Smooth muscle cell (in vitro differentiated cells): ENCODE measurements around the gene PAK6. TPM values are rescaled to one million over a fixed set of nuclear protein-coding genes. Genes with fewer than 3 reads are reported as not detected.

Experiments
- DNase-seq: peaks from one replicate; lab custom pipeline; 2025; ENCODE audit not compliant: unreplicated experiment; lab: John Stamatoyannopoulos, UW
- H2AFZ ChIP-seq: fragments of 200-600 bp; sonication (generic); 2 replicates; pipeline ENCODE4 v1.6.0; 2016; ENCODE audit warnings: antibody characterized with exemption, low read depth, mild to moderate bottlenecking
- H3F3A ChIP-seq: fragments of 200-600 bp; sonication (generic); 2 replicates; pipeline ENCODE4 v1.6.0; 2017; ENCODE audit warnings: antibody characterized with exemption, low read depth
- H3K27ac ChIP-seq: fragments of 200-600 bp; sonication (generic); 2 replicates; pipeline ENCODE4 v1.5.1; 2016; ENCODE audit warnings: low read depth, mild to moderate bottlenecking
- H3K27me3 ChIP-seq: fragments of 200-600 bp; sonication (generic); 2 replicates; pipeline ENCODE4 v1.6.1; 2016; ENCODE audit warnings: low read depth, mild to moderate bottlenecking
- H3K36me3 ChIP-seq: fragments of 200-600 bp; sonication (generic); 2 replicates; pipeline ENCODE4 v1.5.1; 2016; ENCODE audit warnings: low read depth
- H3K4me1 ChIP-seq: fragments of 200-600 bp; sonication (generic); 2 replicates; pipeline ENCODE4 v1.5.1; 2016; ENCODE audit warnings: low read depth
- H3K4me2 ChIP-seq: fragments of 200-600 bp; sonication (generic); 2 replicates; pipeline ENCODE4 v1.6.0; 2016; ENCODE audit warnings: mild to moderate bottlenecking
- H3K4me3 ChIP-seq: fragments of 200-600 bp; sonication (generic); 2 replicates; pipeline ENCODE4 v1.5.1; 2016; ENCODE audit warnings: mild to moderate bottlenecking
- H3K79me2 ChIP-seq: fragments of 200-600 bp; sonication (generic); 2 replicates; pipeline ENCODE4 v1.6.0; 2016; ENCODE audit warnings: low read depth, mild to moderate bottlenecking
- H3K9ac ChIP-seq: fragments of 200-600 bp; sonication (generic); 2 replicates; pipeline ENCODE4 v1.6.0; 2016; ENCODE audit warnings: low read depth
- H3K9me3 ChIP-seq: fragments of 200-600 bp; sonication (generic); replicated peaks from 2 replicates; pipeline ENCODE4 v1.5.1; 2016; ENCODE audit warnings: low read depth
- H4K20me1 ChIP-seq: fragments of 200-600 bp; sonication (generic); 2 replicates; pipeline ENCODE4 v1.6.0; 2016; ENCODE audit warnings: low read depth
- WGBS: methylation state at CpG from one replicate; pipeline ENCODE4 v1.1.7; 2016; ENCODE audit warnings: low lambda C conversion rate; 5-methylcytosine and 5-hydroxymethylcytosine counted together
- polyA plus RNA-seq: library from polyadenylated mRNA; unstranded; fragments of >200 nt; fragmentation: Nextera tagmentation; extraction: Ambion mirVana; gene quantifications from 2 replicates; pipeline ENCODE4 v1.2.1, GENCODE V29; 2016
- total RNA-seq: library from RNA; depleted of rRNA; stranded (reverse); fragments of >200 nt; gene quantifications from 2 replicates; pipeline ENCODE4 v1.2.3, GENCODE V29; 2014
- TF ChIP-seq, protein P1 (sequence below): fragments of 200-600 bp; sonication (generic); IDR thresholded peaks from 2 replicates; pipeline ENCODE4 v1.5.1; 2017; ENCODE audit warnings: borderline replicate concordance, mild to moderate bottlenecking, antibody characterized with exemption; ENCODE audit not compliant: insufficient read depth, poor library complexity, severe bottlenecking

PAK6 gene
- total and polyA plus RNA-seq, 2 experiments from 2014 or later, result 0.29 to 1.6 TPM

DNA sequence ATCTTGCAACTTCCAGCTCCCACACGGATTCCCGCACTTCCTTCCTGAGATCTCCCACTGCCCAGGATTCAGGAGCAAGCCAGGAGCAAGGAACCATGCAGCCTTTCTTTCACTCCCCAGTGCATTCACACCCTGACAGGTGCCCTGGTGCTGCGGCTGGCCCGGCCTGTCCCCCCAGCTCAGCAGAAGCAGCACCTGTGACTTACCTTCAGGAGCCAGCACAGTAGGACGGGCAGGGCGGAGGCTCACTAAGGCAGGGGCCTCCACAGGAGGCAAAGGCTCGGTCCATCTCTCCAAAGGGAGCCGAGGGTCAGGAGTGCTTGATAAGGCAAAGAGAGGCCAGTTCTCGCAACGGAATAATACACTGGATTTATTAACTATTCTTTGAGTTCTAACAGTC lies 39.2 kb downstream of the PAK6 start:
- Histone ChIP-seq H3K27me3 (peaks cover 49% of the 10 kb centered on the region), H3K79me2 (no peaks in the 10 kb centered on the region)
- 83% methylated on average over 10 of the region's 10 CpGs for WGBS

GRCh38 chr15:40279437-40280141 lies 40.7 kb downstream of the PAK6 start:
- Histone ChIP-seq H3K9ac (no peak overlapping the region), H3K9me3 (no peaks in the 10 kb centered on the region), H3K79me2 (no peaks in the 10 kb centered on the region), H3K27ac (no peak overlapping the region), H3K4me2 (peak overlapping the region; percentile 58), H3K4me1 (peaks cover 20% of the 10 kb centered on the region), H4K20me1 (no peaks in the 10 kb centered on the region), H3K4me3 (no peak overlapping the region), H3K36me3 (no peaks in the 10 kb centered on the region), H2AFZ (no peak overlapping the region), H3K27me3 (peaks cover 64% of the 10 kb centered on the region), H3F3A (peaks cover 11% of the 10 kb centered on the region)
- TF ChIP-seq, protein P1, sequence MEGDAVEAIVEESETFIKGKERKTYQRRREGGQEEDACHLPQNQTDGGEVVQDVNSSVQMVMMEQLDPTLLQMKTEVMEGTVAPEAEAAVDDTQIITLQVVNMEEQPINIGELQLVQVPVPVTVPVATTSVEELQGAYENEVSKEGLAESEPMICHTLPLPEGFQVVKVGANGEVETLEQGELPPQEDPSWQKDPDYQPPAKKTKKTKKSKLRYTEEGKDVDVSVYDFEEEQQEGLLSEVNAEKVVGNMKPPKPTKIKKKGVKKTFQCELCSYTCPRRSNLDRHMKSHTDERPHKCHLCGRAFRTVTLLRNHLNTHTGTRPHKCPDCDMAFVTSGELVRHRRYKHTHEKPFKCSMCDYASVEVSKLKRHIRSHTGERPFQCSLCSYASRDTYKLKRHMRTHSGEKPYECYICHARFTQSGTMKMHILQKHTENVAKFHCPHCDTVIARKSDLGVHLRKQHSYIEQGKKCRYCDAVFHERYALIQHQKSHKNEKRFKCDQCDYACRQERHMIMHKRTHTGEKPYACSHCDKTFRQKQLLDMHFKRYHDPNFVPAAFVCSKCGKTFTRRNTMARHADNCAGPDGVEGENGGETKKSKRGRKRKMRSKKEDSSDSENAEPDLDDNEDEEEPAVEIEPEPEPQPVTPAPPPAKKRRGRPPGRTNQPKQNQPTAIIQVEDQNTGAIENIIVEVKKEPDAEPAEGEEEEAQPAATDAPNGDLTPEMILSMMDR, result peak; percentile 99
- DNase-seq, result peak; percentile 39
- 6% methylated on average over 39 of the region's 40 CpGs for WGBS

More for the DNA sequence above, 39.2 kb downstream of the PAK6 start:
- peaks cover 4% of the 10 kb centered on the region for H3F3A ChIP-seq
- peaks cover 17% of the 10 kb centered on the region for H3K4me1 ChIP-seq
- DNase-seq, result no peak
- no peaks in the 10 kb centered on the region for H4K20me1 ChIP-seq
- no peak overlapping the region for H3K4me2 ChIP-seq
- H2AFZ ChIP-seq, result no peak overlapping the region
- TF ChIP-seq, protein P1, result no peak
- H3K9me3 ChIP-seq, result no peaks in the 10 kb centered on the region
- no peaks in the 10 kb centered on the region for H3K36me3 ChIP-seq
- H3K27ac ChIP-seq, result no peak overlapping the region
- no peak overlapping the region for H3K9ac ChIP-seq
- no peak overlapping the region for H3K4me3 ChIP-seq

GRCh38 chr15:40280260-40281056 lies 41.6 kb downstream of the PAK6 start:
- Histone ChIP-seq H3K36me3 (no peaks in the 10 kb centered on the region), H3K79me2 (no peaks in the 10 kb centered on the region), H3K9me3 (no peaks in the 10 kb centered on the region), H3K27ac (no peak overlapping the region), H4K20me1 (no peaks in the 10 kb centered on the region), H3K4me1 (peaks cover 23% of the 10 kb centered on the region), H3K4me2 (peak overlapping the region; percentile 58), H3K4me3 (no peak overlapping the region), H3K27me3 (peaks cover 64% of the 10 kb centered on the region), H2AFZ (no peak overlapping the region), H3K9ac (no peak overlapping the region), H3F3A (peaks cover 19% of the 10 kb centered on the region)
- WGBS, result 16% methylated on average over 30 of the region's 30 CpGs
- TF ChIP-seq, protein P1, result no peak
- no peak for DNase-seq
